HG03196 (cell line): Measurements from ENCODE around the gene DYNLT2.
"Not testable (repeated sequence)": the region's sequence is repeated elsewhere in the genome, so short reads cannot be mapped to it uniquely, and the experiment has no call there.

Experiments
- ATAC-seq: cut with Tn5 transposase; IDR thresholded peaks from one replicate; pipeline ENCODE4 v1.9.1; 2021; ENCODE audit not compliant: unreplicated experiment

The DYNLT2 gene

DNA sequence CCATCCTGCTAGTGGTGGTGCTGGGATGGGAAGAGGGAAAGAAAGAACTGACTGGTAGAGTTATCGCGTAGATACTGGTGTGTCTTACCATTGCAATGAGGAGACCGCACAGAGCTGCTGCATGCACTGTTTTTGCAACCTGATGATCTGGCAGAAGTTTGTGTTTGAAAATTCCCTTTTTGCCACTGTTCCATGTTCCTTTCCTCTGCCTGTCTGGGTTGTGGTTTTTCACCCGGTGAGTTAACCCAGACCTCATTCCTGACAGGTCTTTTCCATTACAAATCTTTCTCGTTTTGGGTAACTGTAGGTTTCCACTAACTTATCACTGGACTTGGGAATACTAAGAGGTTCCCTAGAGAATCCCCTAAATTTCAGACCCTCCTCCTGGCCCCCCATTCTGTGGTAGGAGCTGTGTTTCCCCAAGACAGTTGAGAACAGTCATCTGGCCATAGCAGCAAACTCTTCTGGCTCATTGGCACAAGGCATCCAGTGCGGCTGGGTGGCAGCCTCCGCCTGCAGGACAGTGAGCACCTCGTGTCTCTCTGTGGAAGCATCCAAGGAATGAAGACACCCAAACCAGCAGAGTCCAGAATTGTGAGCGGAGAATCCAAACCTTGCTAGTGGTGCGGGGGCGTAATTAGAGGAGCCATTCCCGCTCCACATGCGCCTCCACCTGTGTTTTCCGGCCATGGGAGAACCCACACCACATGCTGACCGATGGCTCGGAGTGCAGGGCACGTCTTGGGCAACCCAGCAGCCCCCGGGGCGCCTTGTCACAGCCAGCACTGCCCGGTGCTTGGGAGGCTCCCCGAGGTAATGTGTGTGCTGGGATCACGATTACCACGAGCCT is 32.8 kb upstream of the DYNLT2 start:
- no peak for ATAC-seq

DNA sequence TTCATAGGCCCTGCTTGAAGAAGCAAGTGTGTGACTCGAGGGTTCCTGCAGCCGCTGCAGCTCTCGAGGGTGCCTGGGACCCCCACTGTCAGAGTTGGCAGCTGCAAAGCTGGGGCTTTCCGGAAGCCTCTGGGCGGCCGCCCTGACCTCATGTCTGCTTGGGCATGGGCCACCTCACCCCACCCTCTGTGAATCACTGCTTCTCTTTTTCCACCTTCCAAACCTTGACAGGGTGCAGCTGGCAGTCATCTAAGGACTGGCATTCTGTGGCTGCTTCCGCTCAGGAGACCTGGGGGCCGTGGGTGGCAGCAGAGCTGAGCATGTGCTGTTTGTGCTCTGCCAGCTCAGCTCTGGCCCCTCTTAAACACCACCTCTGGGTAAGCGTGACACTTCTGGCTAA is 32.0 kb upstream of the DYNLT2 start:
- no peak for ATAC-seq

DNA sequence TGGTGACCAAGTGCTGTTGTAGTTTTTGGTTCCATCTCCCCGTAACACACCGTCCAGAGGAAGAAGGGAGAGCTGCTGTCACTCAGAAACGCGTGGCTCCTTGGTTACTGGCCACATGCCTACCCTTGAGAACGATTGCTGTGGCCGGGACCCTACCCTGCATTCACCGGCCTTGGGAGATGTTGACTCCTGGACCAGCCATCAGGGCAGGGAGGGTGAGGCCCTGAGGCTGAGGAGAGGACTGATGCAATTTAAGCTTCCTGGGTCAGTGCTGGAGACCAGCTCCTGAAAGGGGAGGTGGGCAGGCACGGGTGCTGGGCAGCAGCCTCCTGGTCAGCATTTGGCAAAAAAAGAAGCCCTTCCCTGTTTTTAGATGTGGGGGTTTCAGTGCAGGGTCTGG is 31.6 kb upstream of the DYNLT2 start:
- ATAC-seq, result no peak

DNA sequence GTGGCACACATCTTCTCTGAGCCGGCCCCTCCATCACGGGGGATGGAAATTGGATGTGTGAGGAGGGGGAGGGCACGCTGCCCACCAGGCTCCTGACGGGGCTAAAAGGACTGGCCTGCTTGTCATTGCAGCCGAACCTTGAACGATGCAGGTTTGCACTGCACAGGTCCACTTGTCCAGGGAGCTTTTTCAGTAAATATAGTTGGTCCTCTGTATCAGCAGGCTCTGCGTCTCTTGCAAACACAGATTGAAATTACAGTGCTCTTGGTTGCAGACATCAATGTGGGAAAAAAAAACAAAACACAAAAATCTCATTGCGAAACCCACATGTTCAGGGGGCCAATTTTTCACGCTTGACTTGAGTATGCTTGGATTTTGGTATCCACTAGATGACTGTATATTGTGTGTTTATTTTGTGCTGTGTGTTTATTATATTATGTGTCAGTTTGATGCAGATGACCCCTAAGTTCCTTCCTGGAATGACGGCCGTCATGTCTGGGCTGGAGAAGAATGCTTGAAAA is 29.3 kb upstream of the DYNLT2 start:
- ATAC-seq, result no peak

DNA sequence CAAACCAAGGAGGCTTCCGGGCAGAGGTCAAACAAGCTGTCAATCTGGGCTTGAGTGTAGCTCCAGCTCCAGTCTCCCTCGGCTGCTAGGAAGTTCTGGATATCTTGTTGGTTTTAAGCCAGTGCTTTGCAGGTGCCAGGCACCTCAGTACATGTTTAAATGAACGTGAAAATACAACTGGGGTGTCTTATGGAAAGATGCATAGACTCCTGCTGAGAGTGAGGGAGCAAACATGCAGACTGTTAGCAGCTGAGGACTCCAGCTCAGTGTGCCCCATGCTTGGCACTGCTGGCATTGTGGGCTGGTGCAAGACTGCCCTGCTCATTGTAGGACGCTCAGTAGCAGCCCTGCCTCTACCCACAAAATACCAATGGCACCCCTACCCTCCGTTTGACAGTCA is 28.5 kb upstream of the DYNLT2 start:
- ATAC-seq, result no peak

DNA sequence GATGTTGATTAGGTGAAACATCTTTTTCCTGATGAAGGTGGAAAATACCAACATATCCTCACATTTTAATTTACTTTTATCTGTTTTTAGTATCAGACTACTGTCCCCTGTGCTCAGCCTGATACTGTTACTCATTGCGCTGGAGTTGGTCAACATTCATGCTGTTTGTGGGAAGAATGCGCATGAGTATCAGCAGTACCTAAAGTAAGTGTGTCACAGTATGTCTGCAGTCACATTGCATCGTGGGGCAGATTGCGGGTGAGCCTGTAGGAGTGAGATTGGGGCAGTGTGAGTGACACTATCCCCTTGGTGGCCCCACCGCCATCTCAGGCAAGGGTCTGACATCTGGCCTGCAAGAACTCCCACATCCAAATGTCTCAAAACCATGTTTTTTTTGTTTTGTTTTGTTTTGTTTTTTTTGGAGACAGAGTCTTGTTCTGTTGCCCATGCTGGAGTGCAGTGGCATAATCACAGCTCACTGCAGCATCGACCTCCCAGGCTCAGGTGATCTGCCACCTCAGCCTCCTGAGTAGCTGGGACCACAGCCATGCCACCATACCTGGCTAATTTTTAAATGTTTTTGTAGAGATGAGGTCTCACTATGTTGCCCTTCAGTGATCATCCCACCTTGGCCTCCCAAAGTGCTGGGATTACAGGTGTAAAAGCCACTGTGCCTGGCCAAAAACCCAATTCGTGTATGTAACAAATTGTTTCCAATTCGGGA is 27.9 kb upstream of the DYNLT2 start:
- ATAC-seq, result no peak

DNA sequence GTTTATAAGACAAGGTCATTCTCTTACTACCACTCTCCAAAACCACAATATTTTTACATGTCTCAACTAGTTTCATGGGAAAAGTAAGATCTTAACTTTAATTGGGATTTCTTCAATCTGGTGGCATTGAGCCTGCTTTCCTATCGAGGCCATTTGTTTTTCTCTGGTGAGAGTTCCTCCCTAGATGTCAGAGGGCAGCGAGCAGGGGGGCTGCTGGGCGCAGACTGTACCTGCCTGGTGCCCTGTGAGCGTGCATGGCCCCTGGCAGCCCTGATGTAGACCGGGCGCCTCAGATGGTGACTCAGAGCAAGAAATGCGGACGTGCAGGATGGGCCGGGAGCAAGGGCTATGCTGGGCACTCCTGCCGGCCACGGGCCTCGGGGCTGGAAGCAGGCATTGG is 27.3 kb upstream of the DYNLT2 start:
- no peak for ATAC-seq

DNA sequence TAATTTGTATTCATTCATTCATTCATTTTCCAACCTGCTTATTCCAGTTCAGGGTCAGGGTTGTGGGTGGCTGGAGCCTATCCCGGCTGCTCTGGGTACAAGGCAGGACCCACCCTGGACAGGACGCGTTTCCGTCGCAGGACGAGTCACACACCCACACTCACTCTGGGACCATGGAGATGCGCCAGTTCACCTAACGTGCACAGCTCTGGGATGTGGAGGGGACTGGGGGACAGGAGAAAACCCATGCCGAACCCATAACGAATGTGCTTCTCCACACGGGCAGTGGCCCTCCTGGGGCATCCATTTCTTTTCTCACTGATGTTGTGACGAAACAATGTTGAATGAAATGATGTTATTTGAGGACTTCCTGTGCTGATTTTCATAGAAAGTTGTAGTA is 26.5 kb upstream of the DYNLT2 start:
- no peak for ATAC-seq

DNA sequence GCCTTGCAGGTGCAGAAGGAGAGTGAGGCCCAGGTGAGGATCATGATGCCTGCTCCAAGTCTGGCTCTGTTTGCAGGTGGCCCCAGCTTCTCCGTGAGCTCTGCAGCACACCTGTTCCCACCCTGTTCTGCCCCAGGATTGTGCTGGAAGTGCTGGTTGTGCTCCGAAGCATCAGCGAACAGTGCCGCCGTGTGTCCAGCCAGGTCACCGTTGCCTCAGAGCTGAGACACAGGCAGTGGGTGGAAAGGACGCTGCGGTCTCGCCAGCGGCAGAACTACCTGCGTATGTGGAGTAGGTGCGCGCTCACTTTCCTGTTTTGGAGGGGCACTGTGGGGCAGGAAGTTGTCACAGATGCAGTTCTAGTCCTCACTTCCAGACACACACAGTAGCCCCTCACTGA is 25.0 kb upstream of the DYNLT2 start:
- ATAC-seq, result no peak

DNA sequence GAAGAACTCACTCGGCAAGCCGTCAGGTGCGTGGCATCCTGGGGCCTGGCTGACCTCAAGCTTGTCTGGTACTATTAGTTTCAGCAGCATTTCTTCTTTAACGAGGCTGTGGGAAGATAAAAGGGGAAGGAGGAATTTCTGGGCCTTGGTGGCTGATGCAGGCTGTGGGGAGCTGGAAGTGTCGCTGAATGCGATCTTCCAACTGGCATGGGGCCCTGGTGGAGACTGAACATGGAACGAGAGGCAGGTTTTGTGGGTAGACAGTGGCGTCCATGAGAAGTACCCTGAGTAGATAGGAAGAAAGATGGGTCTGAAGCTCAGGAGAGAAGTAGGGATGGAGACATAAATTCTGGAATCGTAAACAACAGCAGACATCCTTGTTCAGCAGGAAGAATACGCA is 23.9 kb upstream of the DYNLT2 start:
- ATAC-seq, result no peak

DNA sequence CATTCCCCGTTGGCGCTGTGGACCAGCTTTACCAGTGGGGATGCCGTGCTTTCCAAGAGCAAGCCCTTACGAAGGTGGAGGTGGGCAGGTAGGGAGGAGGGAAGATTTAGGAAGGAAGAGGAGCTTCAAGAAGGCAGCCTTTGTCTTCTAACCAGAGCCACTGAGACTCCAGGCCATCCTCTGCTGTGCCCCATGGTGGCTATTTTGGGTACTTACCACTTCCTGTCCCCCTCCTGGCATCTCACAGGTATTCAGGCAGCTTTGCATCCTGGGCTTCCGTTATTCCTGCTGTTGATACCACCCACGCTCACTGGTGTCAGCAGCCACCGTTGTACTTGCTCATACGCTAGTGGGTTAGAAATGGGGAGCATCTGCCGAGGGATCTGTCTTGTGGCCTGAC is 23.0 kb upstream of the DYNLT2 start:
- ATAC-seq, result no peak

DNA sequence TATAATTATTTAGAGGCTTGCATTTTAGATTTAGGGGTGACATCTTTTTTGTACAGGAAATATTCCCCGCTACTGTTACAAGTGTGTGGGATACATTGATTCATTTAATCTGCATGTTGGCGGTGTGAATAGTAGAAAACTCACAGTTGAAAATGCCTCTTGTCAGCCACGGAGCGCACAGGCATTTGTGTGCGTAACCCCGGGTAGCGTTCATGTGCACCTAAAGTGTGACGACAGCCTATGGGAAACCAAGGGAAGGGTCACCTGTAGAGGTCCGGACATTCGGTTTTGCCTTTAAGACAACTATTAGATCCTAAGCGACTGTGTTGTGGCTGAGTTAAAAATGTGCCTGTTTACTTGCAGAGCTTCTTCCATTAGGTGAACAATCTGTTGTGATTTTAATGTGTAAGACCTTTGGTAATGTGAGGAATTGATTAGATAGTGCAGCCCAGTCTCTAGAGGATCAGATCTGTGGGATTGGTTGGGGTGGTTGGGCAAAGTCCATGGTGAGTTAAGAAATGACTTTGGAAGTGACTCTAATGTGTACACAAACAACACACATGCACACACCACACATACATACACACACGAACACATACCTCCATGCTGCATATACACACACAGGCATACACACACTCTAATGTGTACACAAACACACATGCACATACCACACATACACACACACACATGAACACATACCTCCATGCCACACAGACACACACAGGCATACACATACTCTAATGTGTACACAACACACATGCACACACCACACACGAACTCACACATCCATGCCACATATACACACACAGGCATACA is 15.8 kb upstream of the DYNLT2 start:
- no peak for ATAC-seq

DNA sequence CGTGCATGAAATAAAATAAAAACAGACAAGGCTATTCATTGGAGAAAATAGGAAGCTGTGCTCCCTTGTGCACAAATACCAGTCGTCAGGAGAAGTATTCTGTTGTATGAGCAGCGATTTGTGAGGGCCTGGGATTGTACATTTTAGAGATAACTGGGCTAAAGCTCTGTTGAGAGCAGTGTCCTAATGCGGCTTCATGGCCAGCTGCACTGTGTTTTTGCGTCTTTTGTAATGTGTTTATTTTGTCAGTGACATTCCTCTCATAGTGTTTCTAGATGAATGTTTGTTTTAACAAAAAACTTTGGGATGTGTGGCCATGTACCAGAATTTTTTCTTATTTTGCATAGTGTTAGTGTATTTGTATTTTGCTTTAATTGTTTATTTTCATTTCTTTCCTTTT is 14.9 kb upstream of the DYNLT2 start:
- ATAC-seq, result no peak

DNA sequence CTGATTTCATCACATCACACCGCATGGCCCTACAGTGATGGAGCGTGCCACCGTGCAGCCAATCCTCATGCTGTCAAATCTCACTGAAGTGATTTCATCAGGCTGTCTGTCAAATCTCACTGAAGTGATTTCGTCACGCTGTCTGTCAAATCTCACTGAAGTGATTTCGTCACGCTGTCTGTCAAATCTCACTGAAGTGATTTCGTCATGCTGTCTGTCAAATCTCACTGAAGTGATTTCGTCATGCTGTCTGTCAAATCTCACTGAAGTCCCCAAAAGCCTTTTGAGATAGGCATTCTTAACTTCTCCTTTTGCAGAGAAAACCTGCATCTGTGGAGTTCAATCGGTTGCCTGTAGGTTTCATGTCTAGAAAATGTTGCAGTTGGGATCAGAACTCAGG is 14.4 kb upstream of the DYNLT2 start:
- ATAC-seq, result not testable (repeated sequence)

DNA sequence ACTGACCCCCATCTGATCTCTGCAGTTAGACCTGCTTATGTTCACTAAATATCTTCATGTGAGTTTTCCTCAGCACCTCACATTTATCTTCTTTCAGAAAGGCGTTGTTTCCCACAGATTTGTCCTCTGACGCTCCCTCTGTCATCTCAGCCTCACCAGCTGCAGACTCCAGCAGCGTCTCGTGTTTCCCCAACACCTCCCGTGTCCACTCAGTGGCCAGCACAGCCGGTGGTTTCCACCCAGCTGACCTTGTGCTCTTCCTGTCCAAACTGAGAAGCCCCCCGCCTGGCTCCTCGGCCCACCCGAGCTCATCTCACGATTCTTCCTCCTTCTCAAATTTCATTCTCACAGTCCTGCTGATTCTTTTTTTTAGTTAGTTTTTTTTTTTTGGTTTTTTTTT is 12.5 kb upstream of the DYNLT2 start:
- ATAC-seq, result no peak

DNA sequence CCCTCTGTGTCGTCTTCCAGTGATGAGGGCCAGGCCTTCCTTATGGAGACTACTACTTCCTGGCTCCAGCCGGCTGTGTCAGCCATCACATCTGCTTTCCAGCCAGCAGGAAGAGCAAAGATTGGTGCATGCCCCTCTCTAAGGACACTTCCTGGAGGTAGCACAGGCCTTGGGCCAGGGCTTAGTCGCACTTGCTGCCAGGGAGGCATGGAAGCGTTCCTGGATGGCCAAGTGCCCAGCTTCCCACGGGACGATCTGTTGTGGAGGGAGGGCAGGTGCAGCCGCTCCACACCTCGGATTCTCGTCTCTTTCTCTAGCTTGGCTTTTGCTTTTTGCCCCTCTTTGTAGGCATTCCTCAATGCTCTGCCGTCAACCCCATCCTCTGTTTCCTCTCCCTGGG is 11.9 kb upstream of the DYNLT2 start:
- ATAC-seq, result no peak

DNA sequence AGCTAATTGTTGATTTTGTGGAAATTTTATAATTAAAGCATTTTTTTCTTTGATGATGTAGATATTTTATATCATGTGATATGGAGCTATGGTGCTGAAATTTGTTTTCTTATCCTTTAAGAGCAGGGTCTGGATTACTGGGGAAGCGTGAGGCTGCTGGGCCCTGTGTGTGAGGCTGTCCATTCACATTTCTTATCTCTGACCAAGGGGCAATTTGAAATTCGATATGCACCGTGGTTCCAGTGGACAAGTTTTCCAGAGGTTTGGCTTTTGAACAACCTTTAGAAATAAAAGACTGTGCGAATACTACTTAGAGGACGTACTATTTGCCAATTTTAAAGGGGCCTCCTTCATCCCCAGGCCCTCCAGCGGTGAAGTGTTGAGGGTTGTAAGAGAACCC is 3.8 kb upstream of the DYNLT2 start:
- ATAC-seq, result no peak

DNA sequence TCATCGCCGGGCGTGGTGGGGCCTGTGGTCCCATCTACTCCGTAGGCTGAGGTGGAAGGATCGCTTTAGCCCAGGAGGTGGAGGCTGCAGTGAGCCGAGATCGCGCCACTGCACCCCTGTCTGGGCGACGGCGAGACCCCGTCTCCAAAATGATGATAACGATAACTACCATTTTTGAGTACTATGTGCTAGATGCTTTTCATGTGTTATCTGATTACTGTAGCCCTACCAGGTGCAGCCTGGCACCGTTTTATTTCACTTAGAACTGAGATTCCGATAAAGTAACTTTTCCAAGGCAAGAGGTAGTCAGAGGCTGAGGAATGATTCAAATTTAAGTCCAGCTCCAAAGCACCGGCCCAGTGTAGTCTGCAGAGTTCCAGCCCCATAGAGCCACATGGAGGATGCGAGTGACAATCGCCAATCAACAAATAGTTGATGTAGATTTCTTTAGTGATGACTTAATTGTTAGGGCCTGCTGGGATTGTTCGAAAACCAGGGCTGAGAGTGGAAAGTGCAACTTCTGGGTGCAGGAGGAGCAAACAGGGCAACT is 777 bp upstream of the DYNLT2 start:
- no peak for ATAC-seq

DNA sequence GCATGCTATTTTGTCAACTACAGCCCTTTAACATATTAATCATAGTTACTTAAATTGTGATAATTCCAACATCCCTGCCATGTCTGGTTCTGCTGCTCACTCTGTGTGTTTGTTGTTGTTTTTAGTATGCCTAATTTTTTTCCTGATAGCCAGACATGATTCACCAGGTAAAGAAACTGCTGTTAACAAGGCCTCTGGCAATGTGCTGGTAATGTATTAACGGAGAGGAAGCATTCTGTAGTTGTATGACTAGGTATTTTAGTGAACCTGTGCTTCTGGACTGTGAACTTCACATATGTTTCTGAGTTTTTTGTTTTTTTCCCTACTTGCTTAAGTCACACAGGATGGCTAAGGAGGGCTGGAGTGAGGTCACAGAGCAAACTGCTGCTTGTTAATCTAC is 4.8 kb downstream of the DYNLT2 start:
- no peak for ATAC-seq

DNA sequence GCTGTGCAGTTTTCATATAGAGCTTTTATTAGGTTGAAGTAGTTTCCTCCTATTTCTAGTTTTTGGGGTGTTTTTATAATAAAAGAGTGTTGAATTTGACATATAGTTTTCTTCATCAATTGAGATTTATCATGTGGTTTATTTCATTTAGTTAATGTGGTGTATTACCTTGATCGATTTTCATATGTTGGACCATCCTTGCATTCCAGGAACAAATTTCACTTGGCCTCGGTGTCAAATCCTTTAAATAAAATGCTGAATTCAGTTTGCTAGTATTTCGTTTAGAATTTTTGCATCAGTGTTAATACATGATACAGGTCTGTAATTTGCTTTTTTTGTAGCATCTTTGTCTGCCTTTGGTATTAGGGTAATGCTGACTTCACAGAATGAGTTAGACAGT is 6.0 kb downstream of the DYNLT2 start:
- no peak for ATAC-seq

DNA sequence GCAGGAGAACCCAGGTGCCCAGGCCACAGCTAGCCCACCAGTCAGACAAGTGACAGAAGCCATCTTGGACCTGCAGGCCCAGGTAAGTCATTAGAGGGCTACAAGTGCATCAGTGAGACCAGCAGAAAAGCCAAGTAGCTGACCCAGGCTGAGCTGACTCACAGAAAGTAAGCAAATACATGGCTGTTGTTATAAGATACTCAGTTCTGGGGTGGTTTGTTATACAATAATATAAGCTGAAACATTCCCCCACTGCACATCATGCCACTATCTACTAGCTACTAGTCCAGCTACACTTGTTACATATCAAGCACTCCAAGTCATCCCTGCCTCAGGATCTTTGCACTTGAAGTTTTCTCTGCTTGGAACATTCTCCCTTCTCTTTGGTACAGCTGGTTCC is 10.0 kb downstream of the DYNLT2 start:
- ATAC-seq, result no peak
